CD4-positive, alpha-beta T cell treated with Interleukin-21 for 1 hour (primary cell): ENCODE measurements around the gene CCDC187.

Source experiments
- DNase-seq: peaks from one replicate; pipeline ENCODE4 v3.0.0-alpha.2; 2020

Gene CCDC187

GRCh38 chr9:136297016-136297691 lies 6.7 kb downstream of the CCDC187 start:
- DNase-seq = no peak

GRCh38 chr9:136296434-136297015 lies 7.4 kb downstream of the CCDC187 start:
- no peak for DNase-seq

- DNase-seq = no peak
These were observed 8.1 kb downstream of the CCDC187 start for GRCh38 chr9:136295542-136296433.

- DNase-seq = no peak
These were observed 8.8 kb downstream of the CCDC187 start for GRCh38 chr9:136295055-136295454.

- no peak for DNase-seq
These were observed 9.5 kb downstream of the CCDC187 start for GRCh38 chr9:136294437-136294836.

- DNase-seq = no peak
These were observed 10.3 kb downstream of the CCDC187 start for GRCh38 chr9:136293476-136294077.

GRCh38 chr9:136292591-136293448 lies 11.1 kb downstream of the CCDC187 start:
- no peak for DNase-seq

GRCh38 chr9:136292026-136292538 lies 11.8 kb downstream of the CCDC187 start:
- no peak for DNase-seq

- DNase-seq = no peak
These were observed 12.4 kb downstream of the CCDC187 start for GRCh38 chr9:136291306-136292025.

GRCh38 chr9:136290508-136291000 lies 13.3 kb downstream of the CCDC187 start:
- DNase-seq = no peak

GRCh38 chr9:136289651-136290507 lies 14.0 kb downstream of the CCDC187 start:
- no peak for DNase-seq

- DNase-seq = no peak
These were observed 15.7 kb downstream of the CCDC187 start for GRCh38 chr9:136287960-136288753.

- DNase-seq = no peak
These were observed 16.9 kb downstream of the CCDC187 start for GRCh38 chr9:136286987-136287379.

- DNase-seq = no peak
These were observed 17.4 kb downstream of the CCDC187 start for GRCh38 chr9:136286359-136286986.

GRCh38 chr9:136285501-136286358 lies 18.2 kb downstream of the CCDC187 start:
- DNase-seq = no peak

- DNase-seq = no peak
These were observed 18.9 kb downstream of the CCDC187 start for GRCh38 chr9:136284951-136285350.

GRCh38 chr9:136284311-136284710 lies 19.6 kb downstream of the CCDC187 start:
- no peak for DNase-seq
